OCI-LY7 (cell line): ENCODE data around the gene ING2.

Experiments
- CTCF ChIP-seq: fragments of 200-600 bp; sonication (generic); conservative IDR thresholded peaks from 2 replicates; pipeline ENCODE4 v1.5.1; 2014; ENCODE audit warnings: mild to moderate bottlenecking, antibody characterized with exemption, low read length, moderate library complexity, mixed read lengths
- EZH2phosphoT487 ChIP-seq: fragments of 200-600 bp; sonication (generic); IDR thresholded peaks from 2 replicates; pipeline ENCODE4 v1.6.1; 2018; ENCODE audit warnings: low read depth, borderline replicate concordance, mild to moderate bottlenecking, mixed run types, antibody characterized with exemption, low read length, moderate library complexity, mixed read lengths

GRCh38 chr4:183517781-183518180, 12.9 kb downstream of the ING2 start:
- no peak for TF ChIP-seq CTCF
- no peak for TF ChIP-seq EZH2phosphoT487
